GM18873 (cell line): Measurements from ENCODE around the gene LRIG1.

Source experiments
- ATAC-seq: cut with Tn5 transposase; IDR thresholded peaks from one replicate; pipeline ENCODE4 v1.9.1; 2021; ENCODE audit warnings: mild to moderate bottlenecking, moderate library complexity, moderate number of reproducible peaks; ENCODE audit not compliant: unreplicated experiment, low FRiP score

LRIG1 gene

DNA sequence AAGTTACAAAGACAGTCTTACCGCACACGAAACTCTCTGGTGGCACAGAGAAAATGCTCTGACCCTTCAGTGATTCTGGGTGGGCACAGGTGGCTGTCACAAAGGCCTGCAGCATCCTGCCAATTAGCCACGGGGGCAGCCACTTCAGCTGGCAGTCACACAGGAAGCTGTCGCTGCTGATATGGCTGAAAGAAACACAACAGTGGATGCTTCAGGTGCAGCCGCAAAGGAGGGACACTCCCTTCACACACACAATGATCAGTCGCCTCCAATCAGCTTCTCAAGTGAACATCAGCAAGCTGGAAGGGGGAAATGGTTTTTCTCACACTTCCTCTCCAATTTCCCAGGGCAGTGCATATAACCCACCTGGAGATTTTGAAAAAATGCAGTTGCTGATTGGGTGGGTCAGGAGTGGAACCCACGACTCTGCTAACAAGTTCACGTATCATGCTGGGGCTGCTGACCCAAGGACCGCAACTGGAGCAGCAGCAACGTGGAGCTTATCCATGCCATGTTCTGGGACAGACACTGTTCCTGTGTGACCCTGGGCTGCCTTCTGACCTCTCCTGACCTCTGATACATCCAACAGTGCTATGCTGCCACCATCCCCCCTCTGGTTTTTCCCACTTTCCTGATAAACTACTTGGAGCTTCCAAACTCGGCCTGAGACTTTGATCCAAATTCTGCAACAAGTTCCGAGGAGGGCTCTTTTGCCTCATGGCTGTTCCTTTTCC lies 106.6 kb downstream of the LRIG1 start:
- peak; percentile 83 for ATAC-seq

DNA sequence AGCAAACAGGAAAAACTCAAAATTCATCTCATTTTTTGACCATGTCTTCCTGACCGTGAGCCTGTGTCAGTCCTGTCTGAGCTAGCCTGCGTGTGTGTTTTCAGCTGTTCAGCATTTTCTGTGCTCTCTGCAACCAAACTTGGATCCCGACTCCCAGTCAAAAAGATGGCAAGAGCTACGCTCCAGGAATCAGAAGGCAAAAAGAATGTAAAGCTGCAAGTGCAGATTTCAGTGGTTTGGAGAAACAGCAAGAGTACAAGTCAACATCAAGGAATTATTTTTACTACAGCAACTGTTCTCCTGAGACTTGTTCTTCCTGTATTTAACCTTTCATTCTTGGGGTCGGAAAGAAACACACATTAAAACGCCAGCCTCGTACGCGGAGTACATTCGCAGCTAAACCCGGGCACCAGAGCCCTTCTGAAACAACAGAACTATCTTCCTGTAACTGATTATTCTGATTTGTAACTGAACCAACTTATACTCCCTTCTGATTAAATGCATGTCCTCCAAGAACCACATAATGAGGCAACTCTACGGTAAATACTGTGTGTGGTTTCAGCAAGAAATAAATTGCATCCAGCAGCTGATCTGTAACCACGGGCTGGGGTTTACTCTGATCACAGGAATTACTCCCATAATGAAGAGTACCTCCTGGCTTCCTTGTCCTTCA lies 107.4 kb downstream of the LRIG1 start:
- no peak for ATAC-seq

DNA sequence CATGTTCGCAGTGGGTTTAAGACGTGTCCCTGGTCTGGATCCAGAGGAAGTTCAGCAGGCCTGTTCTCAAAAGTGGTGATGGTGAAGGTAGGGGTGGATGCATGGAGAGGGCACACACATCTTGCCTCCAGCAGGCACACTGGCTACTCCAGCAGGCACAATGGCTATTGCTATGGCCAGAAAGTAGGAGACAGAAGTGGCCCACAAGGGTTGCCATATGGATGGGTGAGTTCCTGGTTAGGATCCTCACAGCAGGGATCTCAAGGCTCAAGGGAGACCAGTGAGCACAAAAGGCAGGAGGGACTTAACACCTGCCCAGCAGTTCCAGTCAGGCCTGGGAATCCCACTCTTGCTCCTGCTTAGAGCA lies 107.9 kb downstream of the LRIG1 start:
- ATAC-seq, result no peak

DNA sequence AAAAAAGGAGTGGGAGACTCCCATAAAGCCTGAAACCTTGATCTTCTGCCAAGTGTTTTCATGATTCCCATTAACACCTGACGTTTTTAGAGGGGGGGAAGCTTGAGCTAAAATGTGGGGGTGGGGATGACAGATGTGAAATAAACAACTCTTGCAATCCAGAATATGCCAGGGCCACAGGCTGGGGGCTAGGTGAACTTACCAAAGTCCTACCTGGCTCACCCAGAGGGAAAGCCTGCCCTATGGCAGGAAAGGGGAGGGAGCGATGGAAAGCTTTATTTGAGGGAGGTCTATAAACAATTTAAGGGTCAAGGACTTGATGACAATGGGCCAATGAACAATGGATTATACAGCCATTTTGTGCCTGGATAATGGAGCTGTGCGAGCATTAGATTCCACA lies 108.3 kb downstream of the LRIG1 start:
- no peak for ATAC-seq

DNA sequence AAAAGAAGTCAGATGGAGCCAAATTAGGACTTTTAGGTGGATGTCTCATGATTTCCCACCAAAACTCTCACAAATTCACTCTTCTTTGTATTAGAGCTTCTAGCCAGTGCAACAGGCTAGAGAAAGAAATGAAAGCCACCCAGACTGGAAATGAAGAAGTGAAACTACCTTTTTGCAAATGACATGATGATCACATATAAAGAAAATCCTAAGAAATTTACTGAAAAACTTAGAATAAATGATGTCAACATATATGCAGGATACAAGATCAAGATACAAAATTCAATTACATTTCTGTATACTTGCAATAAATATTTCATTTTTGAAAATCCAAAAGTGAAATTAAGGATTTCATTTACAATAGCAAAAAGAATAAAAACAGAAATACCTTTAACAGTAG lies 110.8 kb downstream of the LRIG1 start:
- ATAC-seq, result no peak

DNA sequence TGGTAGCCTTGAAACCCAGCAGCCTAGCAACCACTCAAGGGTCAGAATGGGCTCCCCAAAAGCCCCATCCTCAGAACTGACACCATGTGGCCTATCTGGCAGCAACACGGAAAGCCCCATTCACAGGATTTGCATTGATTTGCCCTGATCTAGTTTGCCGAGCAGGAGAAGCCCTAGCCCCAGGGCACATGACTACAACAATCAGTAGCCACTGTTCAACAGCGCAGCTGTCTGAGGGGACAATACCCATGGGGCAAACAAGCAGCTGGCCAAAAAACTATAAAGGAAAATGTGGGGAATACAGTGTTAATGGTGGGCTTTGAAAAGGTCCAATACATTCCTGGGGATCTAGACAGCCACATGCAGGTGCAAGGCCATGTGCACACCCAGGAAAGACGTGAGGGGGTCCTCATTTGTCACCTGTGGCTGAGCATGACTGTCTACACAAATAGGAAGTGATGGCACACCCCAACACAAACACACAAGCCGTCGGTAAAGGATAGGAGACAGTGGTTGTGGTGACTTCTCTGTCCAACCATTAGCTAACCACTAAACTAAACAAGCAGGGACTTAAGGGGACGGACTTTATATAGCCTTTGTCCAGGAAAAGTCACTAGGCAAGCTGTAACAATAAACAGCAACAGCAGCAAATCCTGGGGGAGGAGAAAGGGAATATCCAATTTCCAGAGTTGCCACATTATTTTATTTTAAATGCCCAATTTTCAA lies 113.7 kb downstream of the LRIG1 start:
- peak; percentile 65 for ATAC-seq

DNA sequence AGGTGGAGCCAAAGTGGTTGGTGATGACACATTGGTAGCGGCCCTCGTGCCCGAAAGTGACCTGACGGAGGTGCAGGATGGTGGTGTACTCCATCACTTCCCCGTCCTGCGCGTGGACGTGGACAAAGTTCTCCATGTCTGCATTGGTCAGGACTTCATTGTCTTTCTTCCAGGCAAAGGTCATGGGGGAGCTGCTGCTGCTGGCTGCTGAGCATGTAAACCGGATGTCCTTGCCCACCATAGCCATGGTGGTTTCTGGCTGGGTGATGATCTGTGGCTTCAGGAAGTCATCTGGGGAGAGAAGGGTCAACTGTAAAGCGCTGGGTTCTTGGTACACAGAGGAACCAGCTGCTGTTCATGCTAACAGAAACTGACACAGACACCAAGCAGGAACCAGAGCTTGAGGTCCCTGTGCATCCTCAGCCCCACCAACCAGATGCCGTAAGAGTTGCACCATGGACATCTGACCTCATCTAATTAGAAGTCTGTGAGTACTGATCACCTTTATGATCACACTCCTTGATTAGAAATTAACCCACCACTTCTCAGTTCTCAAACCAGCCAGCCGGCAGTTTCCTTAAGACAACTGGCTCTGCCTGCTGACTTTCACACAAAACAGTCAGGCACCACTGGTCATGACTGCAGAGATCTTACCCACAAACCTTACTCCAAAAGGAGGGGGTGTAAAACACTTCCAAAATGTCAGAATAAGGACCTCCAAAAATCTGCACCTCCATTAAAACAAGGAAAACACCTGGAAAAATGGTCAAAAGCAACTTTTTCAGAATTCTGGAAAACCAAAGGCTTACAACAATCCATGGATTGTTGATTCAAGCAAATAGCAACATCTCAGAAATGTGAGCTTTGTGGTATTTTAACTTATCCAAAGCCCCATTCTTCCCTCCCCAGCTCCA lies 114.6 kb downstream of the LRIG1 start:
- ATAC-seq, result peak; percentile 90

DNA sequence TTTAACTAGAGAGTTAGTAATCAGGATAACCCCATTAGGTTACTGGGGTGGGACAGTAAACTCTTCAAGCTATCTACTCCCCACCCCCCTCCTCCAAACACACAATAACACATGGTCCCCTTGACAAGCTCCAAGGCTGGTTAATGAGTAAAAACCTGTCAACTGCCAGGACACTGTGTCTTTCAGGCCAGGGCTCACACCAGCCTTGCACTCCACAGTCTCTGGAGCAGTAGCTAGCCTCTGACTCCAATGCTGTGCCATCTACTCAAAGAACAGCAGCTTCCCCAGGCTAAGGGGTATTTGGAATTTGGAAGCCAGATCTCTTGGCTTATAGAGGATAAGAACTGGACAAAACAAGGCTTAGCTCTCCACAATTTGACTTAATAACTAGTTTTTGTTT lies 115.8 kb downstream of the LRIG1 start:
- no peak for ATAC-seq

DNA sequence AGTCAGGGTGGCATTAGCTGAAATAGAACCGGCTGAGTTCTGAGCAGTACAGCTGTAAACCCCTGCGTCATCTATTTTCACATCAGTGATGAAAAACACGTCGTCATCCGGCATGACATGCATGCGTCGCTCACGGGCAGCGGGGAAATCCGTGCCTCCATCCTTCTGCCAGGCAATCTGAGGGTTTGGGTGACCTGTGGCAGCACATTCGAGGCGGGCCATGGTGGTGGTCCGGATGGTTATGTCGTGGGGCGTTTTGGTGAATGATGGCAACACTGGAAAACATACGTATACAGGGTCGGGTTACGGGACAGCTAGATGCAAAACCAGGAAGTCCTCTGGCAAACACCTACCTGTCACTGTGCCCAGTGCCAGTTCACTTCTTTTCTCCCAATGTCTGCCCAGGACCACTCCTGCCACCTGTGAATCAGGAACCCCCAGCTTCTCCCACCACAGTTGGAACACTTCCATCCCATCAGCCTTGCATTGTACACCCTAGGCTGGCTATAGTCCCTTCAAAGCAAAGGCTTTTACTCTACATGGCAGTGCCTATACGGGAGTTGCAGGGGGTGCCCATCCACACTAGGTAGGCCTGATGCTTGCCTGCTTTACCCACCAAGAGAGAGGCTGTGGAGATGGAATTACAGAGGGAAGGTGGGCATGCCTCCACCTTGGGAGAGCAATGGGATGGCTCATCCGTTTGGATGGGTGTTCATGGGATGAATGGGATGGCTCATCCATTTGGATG lies 116.7 kb downstream of the LRIG1 start:
- ATAC-seq, result no peak

DNA sequence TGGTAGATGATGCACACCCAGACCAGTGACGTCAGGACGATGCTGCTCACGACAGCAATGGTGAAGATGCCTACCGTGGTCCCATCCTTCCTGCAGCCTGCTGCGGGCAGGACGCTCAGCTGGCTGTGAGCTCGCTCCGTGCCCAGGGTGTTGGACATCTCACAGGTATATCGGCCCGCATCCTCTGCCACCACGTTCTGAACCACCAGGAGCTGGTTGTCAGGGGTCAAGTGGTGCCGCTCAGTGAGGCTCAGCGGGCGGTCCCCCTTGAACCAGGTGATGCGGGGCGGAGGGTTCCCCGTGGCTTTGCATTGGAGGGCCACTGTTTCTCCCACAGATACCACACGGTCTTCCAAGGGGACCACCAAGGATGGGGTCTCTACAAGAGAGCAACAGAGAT lies 117.8 kb downstream of the LRIG1 start:
- ATAC-seq, result no peak

DNA sequence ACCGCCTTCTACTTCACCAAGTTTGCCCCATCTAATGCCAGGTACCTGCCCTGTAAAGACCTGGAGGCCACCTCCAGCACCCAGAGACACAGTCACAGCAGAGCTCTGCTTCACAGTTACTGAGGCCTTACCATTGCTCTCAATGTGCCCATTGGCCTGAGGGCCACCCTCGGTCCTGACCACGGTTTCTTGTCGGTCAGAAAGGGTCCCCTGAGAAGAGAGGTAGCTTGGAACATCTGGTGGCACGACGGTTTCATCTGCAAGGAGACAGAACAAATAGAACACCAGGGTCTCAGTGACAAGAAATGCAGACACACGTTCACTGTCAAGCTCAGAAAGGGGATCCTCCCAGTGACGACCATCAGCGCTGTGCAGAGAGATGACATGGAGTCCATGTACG lies 118.7 kb downstream of the LRIG1 start:
- ATAC-seq, result no peak

DNA sequence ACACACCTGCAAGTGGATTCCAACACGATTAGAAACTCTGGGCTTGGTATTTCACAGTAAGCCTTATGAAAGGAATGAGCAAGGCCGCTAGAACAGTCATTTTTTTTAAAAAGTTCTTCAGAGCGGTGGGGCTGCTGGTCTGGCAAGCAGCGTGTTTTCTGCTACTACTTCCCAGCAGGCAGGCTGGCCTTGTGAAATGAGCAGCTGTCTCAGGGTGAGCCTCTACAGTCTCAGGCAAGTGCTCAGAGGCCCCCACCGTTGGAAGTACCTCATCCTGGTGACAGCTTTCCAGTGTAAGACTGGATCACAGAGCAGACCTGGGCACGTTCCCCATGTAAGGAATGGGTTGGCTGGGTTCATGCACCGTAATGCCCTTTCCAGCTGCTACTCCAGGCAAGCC lies 119.2 kb downstream of the LRIG1 start:
- no peak for ATAC-seq

DNA sequence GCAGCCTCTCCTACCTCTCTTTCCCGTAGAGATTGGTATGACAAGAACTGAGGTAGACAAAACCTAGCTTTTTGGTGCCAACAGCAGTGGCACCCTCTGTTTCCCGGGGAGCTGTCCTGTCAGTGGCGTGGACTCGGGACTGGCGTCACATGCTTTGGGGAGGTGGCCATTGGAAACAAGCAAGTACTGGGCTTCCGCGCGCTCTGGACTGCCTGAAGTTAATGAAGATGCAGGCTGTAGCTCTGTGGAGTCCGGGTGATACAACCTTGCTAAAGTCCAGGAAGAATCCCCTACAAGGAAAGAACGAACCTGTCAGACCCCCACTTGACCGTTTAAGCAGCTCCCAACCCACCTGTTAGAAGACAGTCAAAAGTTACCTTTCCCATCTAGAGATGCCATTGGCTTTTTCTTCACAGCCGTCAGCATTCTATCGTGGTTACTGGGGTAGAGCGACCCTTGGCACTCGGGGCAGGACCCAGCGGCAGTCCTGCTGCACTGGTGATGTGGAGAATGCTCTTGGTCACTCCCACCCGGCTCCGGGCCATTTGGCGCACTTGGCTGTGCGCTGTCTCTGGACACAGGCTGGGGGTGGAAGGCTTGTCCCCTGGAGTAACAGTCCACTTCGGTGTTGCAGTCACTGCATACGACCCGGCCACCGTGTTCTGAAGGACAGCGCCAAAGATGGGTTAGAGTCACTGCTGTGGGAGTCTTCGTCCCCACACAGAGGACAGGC lies 120.5 kb downstream of the LRIG1 start:
- ATAC-seq, result no peak

DNA sequence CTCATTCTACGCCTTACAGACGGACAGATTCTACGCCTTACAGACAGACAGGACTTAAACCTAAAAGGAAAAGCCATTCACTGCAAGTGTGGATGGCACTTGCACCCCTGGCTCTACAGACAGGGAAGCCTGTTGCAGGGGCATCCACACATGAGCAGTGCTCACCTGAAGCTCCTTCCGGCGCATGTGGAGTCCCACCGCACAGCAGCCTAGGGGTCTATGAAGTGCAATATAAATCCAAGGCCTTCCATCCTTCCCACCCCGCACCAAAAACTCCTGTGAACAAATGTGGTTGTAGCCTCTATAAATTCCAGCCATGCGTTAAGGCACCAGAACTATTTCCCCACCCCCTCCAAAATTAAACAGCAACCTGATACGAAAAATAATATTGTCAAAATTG lies 121.3 kb downstream of the LRIG1 start:
- ATAC-seq, result no peak

DNA sequence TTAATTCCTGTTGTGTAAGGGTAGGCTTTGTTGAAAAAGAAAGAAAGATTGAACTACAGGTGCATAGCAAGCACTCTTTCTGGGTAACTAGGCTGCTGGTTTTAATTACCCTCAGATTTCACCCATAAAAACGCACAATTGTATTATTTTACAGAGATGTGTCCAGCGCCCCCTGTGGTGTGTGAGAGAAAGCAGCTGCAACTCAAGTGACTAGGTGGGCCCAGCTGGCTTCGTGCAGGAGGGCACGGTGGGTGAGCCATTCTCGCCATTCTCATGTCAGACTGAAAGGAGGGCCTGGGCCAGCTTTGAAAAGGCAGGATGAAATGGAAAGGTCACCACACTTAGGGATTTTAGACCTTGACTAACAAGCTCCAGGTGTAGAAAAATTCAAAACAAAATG lies 122.6 kb downstream of the LRIG1 start:
- ATAC-seq, result no peak

DNA sequence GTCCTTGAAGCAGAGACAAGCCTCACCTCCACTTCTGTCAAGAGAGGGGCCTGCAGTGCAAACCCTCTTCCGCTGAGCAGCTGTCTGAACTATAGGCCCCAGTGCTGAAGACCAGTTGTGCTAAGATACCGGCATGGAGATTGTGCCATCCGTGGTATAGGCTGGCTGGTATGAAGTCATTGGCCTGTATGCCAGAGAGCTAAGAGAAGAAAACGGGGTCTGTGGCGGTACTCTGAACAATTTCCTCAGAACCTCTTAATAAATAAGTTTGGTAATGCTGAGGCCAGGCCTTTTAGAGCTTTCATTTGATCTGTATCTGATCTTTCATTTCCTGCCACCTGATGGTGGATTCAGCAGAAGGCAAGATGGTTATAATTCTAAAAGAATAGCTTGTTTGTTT lies 123.0 kb downstream of the LRIG1 start:
- no peak for ATAC-seq

DNA sequence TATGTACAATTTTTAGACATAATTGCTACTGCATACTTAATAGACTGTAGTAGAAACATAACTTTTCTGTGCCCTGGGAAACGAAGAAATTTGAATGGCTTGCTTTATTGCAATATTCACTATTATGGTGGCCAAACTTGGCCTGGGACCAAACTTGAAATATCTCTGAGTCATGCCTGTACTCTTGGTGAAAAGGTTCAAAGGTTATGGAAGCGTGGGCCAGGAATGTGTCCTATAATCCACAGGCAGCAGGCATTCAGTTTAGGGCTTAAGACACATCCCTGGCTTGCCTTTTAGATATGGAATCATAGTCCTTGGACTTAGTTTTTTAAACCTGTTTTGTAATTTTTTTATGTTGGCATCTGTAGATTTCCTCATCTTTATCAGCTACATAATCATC lies 124.3 kb downstream of the LRIG1 start:
- no peak for ATAC-seq

DNA sequence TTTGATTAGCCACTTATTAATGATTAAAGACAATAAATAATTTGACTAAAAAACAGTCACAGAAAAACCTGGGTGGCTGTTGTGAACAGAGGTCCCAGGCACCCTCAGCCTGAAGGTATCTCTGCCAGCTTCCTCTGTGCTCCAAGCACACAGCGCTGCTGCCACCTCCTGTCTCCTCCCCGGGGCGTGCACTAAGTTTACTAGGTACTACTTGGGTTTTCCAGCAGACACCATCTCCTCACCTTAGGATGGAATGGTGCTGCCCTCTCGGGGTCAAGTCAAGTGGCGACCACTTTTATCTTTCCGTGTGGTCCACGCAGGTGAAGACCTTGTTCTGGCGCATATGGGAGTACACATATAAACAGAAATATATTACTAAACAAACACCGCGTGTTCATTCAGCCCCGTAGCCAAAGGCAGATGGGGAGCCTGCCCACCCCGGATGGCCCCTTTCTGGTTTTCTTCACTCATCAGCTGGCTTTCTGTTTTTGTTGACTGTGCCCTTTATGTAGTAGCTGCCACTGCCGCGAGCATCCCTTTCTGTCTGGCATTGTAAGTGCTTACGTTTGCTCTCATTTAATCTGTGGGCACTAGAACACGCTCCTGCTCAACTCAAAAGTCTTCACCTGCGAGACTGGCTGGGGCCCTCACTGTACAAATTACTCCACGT lies 128.0 kb downstream of the LRIG1 start:
- no peak for ATAC-seq

DNA sequence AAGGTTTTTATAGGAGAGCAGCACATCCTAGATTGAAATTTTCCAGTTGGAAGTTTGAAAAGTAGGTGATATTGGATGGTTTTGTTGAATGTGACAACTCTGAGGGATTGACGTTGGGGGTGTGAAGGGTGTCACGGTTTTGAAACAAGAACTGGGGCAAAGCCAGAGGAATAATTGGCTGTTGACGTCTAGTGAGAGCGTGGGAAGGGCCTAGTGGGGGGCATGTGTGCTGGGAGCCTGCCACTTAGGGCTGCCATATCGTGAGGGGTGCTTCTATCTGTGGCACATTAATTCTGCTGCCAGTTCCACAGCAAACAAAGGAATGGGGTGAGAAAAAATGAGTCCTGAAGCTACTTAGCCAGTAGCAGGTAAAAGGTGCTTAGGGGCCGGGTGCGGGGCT lies 129.4 kb downstream of the LRIG1 start:
- ATAC-seq, result no peak
